SK-N-SH treated with all-trans-retinoic acid at 6 μM for 48 hours (cell line): ENCODE measurements around the gene RBM28.

Experiments used
- ATAC-seq: fragments of 200-7000 bp; cut with Tn5 transposase; 3 replicates; pipeline ENCODE4 v1.9.1; 2020; ENCODE audit warnings: mild to moderate bottlenecking, moderate library complexity
- BACH2 ChIP-seq: fragments of 250-450 bp; sonication (Bioruptor Pico); IDR thresholded peaks from 2 replicates; pipeline ENCODE4 v1.9.0; 2021; ENCODE audit warnings: mild to moderate bottlenecking, borderline replicate concordance
- CREB5 ChIP-seq: fragments of 250-450 bp; sonication (Bioruptor Pico); IDR thresholded peaks from 2 replicates; pipeline ENCODE4 v1.5.1; 2020; ENCODE audit warnings: low read depth, mild to moderate bottlenecking, moderate library complexity
- CSDC2 ChIP-seq: fragments of 250-450 bp; sonication (Bioruptor Pico); IDR thresholded peaks from 2 replicates; pipeline ENCODE4 v1.5.0; 2020; ENCODE audit warnings: mild to moderate bottlenecking, moderate library complexity
- ESRRG ChIP-seq: fragments of 250-450 bp; sonication (Bioruptor Pico); IDR thresholded peaks from 2 replicates; pipeline ENCODE4 v1.6.1; 2021; ENCODE audit warnings: mild to moderate bottlenecking
- GLIS3 ChIP-seq: fragments of 250-450 bp; sonication (Bioruptor Pico); IDR thresholded peaks from 2 replicates; pipeline ENCODE4 v1.5.0; 2020; ENCODE audit warnings: mild to moderate bottlenecking, moderate library complexity
- ISL1 ChIP-seq: fragments of 250-450 bp; sonication (Bioruptor Pico); IDR thresholded peaks from 2 replicates; pipeline ENCODE4 v2.1.2; 2022; ENCODE audit warnings: mild to moderate bottlenecking, moderate library complexity
- OSR1 ChIP-seq: fragments of 250-450 bp; sonication (Bioruptor Pico); IDR thresholded peaks from 2 replicates; pipeline ENCODE4 v1.8.0; 2022; ENCODE audit warnings: moderate library complexity, mild to moderate bottlenecking, inconsistent platforms
- POU6F1 ChIP-seq: fragments of 250-450 bp; sonication (Bioruptor Pico); IDR thresholded peaks from 2 replicates; pipeline ENCODE4 v1.8.0; 2021; ENCODE audit warnings: low read depth, mild to moderate bottlenecking, moderate library complexity, borderline replicate concordance
- PPARA ChIP-seq: fragments of 250-450 bp; sonication (Bioruptor Pico); IDR thresholded peaks from 2 replicates; pipeline ENCODE4 v1.5.0; 2020; ENCODE audit warnings: mild to moderate bottlenecking, borderline replicate concordance
- RARB ChIP-seq: fragments of 250-450 bp; sonication (Bioruptor Pico); IDR thresholded peaks from 2 replicates; pipeline ENCODE4 v1.8.0; 2021; ENCODE audit warnings: mild to moderate bottlenecking, moderate library complexity
- SNAI2 ChIP-seq: fragments of 250-450 bp; sonication (Bioruptor Pico); IDR thresholded peaks from 2 replicates; pipeline ENCODE4 v1.5.0; 2020; ENCODE audit warnings: mild to moderate bottlenecking, moderate library complexity
- TCF4 ChIP-seq: fragments of 250-450 bp; sonication (Bioruptor Pico); IDR thresholded peaks from 2 replicates; pipeline ENCODE4 v1.8.0; 2021; ENCODE audit warnings: mild to moderate bottlenecking, moderate library complexity, borderline replicate concordance
- ZC3H10 ChIP-seq: fragments of 250-450 bp; sonication (Bioruptor Pico); IDR thresholded peaks from 2 replicates; pipeline ENCODE4 v1.5.1; 2021; ENCODE audit warnings: mild to moderate bottlenecking, moderate library complexity
- ZFP3 ChIP-seq: fragments of 250-450 bp; sonication (Bioruptor Pico); IDR thresholded peaks from 2 replicates; pipeline ENCODE4 v1.5.0; 2020; ENCODE audit warnings: mild to moderate bottlenecking, moderate library complexity
- ZFP30 ChIP-seq: fragments of 450-650 bp; formaldehyde crosslinking; IDR thresholded peaks from 2 replicates; pipeline ENCODE4 v1.5.0; 2022; ENCODE audit warnings: mild to moderate bottlenecking, moderate library complexity
- ZNF565 ChIP-seq: fragments of 450-650 bp; formaldehyde crosslinking; conservative IDR thresholded peaks from 2 replicates; pipeline ENCODE4 v1.5.0; 2020; ENCODE audit warnings: low read depth, mild to moderate bottlenecking, moderate library complexity
- ZNF70 ChIP-seq: fragments of 450-650 bp; formaldehyde crosslinking; IDR thresholded peaks from 2 replicates; pipeline ENCODE4 v1.5.0; 2020; ENCODE audit warnings: mild to moderate bottlenecking, moderate library complexity
- ZNF8 ChIP-seq: fragments of 450-650 bp; formaldehyde crosslinking; IDR thresholded peaks from 2 replicates; pipeline ENCODE4 v1.5.0; 2020; ENCODE audit warnings: mild to moderate bottlenecking, moderate library complexity
- TF ChIP-seq, protein P1 (sequence below): fragments of 250-450 bp; sonication (Bioruptor Pico); IDR thresholded peaks from 2 replicates; pipeline ENCODE4 v1.5.1; 2021; ENCODE audit warnings: mild to moderate bottlenecking, moderate library complexity
- TF ChIP-seq, protein P2 (sequence below): fragments of 250-450 bp; sonication (Bioruptor Pico); IDR thresholded peaks from 2 replicates; pipeline ENCODE4 v1.8.0; 2020; ENCODE audit warnings: mild to moderate bottlenecking, moderate library complexity, borderline replicate concordance

RBM28 gene

DNA sequence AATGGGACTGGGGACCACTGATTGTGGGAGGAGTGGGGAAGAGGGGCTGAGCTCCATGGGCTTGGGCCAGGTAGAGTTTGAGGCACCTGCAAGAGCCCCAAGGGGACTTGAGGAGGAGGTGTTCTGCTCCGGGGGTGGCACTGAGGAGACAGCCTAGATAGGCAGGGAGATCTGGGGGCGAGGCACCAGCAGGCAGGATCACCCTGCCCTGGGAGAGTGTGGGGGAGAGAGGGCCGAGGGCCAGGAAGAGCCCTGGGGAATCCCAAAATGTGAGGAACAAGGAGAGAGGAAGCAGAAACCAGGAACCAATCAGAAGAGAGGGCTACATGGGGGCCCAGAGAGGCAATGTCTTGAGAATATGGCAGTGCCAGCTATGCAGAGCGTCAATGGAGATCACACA, 68.0 kb downstream of the RBM28 start (continued):
- no peak for TF ChIP-seq POU6F1 (CRISPR knock-in tag)
- no peak for TF ChIP-seq RARB (CRISPR knock-in tag)
- TF ChIP-seq ZNF8 (CRISPR knock-in tag), result no peak
- no peak for TF ChIP-seq GLIS3 (CRISPR knock-in tag)

- ATAC-seq, result no peak
- TF ChIP-seq CSDC2 (CRISPR knock-in tag), result no peak
Measured at GRCh38 chr7:128274884-128275603, 68.7 kb downstream of the RBM28 start.

DNA sequence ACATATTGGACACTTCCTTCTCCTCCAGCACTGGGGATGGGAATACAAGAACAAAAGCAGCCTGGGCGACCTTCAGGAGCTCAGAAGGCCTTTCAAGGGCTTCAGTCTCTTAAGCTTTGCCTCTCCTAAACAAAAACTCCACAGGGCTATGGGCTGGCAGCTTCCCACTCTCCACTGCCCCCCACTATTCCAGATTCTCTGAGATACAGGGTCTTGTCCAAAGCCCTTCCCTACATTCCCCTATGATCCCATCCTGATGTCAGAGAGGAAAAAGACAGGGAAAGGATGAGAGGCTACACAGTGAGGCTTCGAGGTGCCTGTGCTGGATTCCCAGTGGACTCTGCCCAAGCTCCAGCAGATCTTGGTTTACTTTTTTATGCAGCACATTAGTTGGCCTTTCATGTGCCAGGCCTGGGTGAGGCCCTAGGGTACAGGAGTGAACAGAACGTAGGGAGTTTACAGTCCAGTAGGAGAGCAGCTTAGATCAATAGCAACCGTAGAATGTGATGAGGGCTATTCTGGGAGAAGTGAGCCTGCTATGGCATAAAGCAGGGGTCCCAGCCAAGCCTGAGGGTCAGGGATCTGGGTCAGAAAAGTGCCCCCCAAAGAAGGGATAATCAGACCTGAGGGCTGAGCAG, 69.3 kb downstream of the RBM28 start:
- TF ChIP-seq ZC3H10 (CRISPR knock-in tag) (no peak), BACH2 (CRISPR knock-in tag) (no peak), ESRRG (CRISPR knock-in tag) (no peak), CSDC2 (CRISPR knock-in tag) (no peak), PPARA (CRISPR knock-in tag) (no peak), ISL1 (no peak), TCF4 (CRISPR knock-in tag) (no peak), ZNF70 (CRISPR knock-in tag) (no peak), OSR1 (CRISPR knock-in tag) (no peak), RARB (CRISPR knock-in tag) (no peak), SNAI2 (CRISPR knock-in tag) (no peak), ZFP3 (CRISPR knock-in tag) (no peak), ZFP30 (no peak), POU6F1 (CRISPR knock-in tag) (no peak), ZNF565 (CRISPR knock-in tag) (no peak), ZNF8 (CRISPR knock-in tag) (no peak), CREB5 (CRISPR knock-in tag) (no peak)
- TF ChIP-seq, protein P1, sequence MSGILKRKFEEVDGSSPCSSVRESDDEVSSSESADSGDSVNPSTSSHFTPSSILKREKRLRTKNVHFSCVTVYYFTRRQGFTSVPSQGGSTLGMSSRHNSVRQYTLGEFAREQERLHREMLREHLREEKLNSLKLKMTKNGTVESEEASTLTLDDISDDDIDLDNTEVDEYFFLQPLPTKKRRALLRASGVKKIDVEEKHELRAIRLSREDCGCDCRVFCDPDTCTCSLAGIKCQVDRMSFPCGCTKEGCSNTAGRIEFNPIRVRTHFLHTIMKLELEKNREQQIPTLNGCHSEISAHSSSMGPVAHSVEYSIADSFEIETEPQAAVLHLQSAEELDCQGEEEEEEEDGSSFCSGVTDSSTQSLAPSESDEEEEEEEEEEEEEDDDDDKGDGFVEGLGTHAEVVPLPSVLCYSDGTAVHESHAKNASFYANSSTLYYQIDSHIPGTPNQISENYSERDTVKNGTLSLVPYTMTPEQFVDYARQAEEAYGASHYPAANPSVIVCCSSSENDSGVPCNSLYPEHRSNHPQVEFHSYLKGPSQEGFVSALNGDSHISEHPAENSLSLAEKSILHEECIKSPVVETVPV (CRISPR knock-in tag), result no peak
- TF ChIP-seq, protein P2, sequence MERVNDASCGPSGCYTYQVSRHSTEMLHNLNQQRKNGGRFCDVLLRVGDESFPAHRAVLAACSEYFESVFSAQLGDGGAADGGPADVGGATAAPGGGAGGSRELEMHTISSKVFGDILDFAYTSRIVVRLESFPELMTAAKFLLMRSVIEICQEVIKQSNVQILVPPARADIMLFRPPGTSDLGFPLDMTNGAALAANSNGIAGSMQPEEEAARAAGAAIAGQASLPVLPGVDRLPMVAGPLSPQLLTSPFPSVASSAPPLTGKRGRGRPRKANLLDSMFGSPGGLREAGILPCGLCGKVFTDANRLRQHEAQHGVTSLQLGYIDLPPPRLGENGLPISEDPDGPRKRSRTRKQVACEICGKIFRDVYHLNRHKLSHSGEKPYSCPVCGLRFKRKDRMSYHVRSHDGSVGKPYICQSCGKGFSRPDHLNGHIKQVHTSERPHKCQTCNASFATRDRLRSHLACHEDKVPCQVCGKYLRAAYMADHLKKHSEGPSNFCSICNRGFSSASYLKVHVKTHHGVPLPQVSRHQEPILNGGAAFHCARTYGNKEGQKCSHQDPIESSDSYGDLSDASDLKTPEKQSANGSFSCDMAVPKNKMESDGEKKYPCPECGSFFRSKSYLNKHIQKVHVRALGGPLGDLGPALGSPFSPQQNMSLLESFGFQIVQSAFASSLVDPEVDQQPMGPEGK (CRISPR knock-in tag), result no peak
- TF ChIP-seq, all 23 proteins: peak for 0
- ATAC-seq, result no peak; the same call in 2 of the 3 replicates

GRCh38 chr7:128271942-128272481, 71.7 kb downstream of the RBM28 start:
- ATAC-seq, result no peak
- no peak for TF ChIP-seq CSDC2 (CRISPR knock-in tag)
